Activated T-cell treated with anti-CD3 and anti-CD28 coated beads for 24 hours (primary cell): ENCODE results near the gene PALM.
"Not testable (repeated sequence)": the region's sequence is repeated elsewhere in the genome, so short reads cannot be mapped to it uniquely, and the experiment has no call there.

Source experiments
- DNase-seq: peaks from one replicate; pipeline ENCODE4 v3.0.0-alpha.2; 2020; ENCODE audit warnings: low read depth

PALM gene

GRCh38 chr19:704447-704741 lies 4.3 kb upstream of the PALM start:
- DNase-seq = no peak

DNA sequence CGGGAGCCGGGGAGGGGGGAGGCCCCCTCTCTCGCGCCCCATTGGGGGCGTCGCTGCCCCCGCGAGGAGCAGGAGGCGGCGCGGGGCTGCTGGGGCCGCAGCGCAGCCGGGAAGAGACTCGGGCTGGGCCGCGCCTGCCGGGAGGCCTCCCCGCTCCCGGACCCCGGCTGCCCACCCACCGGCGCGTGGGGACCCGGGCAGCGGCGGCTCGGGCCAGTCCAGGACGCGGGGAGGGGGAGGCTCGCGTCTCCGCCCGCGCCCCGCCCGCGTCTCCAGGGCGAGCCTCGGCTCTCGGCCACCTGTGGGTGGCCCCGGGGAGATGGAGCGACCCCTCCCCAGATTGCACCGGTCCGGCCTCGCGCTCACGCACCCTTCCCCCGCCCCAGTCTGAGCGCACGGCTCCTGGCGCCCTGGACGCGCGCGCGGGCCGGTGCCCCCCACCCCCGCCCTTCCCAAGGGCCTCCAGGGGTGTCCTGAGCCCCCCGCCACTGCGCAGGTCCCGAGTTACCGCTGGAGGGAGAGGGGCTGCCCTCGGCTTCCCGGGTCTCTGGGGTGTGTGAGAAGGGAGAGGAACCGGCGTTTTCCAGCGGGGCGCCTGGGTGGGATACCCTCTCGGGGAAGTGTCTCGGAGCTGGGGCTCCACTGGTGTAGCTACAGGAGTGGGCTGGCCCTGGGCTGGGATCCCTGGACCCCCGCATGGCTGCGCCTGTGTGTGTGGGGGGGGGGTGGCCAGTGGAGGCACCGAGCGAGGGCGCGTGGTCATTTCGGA lies 645 bp downstream of the PALM start:
- no peak for DNase-seq

DNA sequence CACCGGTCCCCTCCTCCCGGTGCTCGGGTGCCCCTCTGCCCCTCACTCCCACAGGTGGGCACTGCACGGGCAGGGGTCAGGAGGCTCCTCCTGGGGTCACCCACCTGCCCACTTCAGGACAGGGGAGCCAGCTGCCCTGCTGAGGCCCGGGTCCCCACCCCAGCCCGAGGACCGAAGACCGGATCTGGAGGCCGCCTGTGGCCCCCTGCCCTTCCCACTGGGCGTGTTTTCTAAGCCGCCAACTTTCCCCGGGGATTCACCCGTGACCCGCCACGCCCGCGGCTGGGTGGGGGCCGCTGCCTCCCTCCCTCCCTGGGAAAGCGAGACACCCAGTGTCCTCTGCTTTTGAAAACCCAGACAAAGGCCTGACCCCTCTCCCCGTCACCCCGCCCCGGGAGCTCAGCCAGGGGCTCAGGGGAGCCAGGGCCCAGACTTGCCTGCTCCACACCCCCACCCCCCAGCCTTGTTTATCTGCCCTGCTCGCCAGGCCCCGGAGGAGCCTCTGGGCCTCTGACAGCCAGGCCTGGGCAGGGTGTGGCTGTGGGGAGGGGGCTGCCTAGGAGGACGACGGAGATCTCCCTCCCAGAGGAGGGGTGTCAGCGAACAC lies 1.3 kb downstream of the PALM start:
- DNase-seq = no peak

GRCh38 chr19:710767-711166 lies 2.0 kb downstream of the PALM start:
- no peak for DNase-seq

GRCh38 chr19:711254-711653 lies 2.5 kb downstream of the PALM start:
- DNase-seq = no peak

DNA sequence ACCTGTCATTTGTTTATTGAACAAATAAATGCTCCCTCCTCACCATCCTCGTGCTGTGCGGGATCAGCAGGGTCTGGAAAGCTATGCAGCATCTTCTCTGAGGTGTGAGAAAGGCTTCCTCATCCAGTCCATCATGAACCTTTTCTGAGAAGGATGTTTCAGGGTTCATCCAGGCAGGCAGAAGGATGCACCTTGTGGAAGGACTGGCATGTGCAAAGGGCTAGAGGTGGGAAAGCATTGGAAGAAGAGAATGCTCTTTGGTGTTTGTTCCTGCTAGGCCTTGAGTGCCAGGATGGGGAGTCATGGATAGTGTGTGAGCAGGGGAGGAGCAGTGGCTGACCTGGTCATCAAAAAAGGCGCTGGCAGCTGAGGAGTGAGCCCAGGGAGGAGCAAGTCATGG lies 6.6 kb downstream of the PALM start:
- no peak for DNase-seq

- no peak for DNase-seq
Measured at GRCh38 chr19:718251-718951, 9.7 kb downstream of the PALM start.

DNA sequence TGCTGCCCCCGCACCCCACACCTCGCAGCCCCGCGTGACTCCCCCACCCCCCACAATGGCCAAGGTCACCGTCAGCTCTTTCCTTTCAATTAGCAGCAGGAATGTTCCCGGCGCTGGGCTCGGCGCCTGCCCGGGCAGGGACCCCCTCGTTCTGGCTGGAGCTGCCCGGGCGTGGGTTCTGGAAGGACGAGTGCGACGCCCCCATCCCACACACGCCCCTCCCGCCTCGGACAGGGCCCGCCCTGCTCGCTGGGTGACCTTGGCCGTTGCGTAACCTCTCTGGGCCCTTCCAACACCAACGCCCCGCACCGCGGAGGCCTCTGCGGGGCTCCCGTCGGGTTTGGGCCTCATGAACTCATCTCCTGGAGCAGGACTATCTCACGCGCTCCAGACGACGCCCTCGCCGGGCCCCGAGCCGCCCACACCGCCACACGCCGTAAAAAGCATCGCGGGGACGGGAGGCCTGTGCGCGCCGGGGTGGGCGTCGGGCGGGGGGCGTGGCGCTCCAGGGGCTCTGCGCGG lies 10.3 kb downstream of the PALM start:
- no peak for DNase-seq

DNA sequence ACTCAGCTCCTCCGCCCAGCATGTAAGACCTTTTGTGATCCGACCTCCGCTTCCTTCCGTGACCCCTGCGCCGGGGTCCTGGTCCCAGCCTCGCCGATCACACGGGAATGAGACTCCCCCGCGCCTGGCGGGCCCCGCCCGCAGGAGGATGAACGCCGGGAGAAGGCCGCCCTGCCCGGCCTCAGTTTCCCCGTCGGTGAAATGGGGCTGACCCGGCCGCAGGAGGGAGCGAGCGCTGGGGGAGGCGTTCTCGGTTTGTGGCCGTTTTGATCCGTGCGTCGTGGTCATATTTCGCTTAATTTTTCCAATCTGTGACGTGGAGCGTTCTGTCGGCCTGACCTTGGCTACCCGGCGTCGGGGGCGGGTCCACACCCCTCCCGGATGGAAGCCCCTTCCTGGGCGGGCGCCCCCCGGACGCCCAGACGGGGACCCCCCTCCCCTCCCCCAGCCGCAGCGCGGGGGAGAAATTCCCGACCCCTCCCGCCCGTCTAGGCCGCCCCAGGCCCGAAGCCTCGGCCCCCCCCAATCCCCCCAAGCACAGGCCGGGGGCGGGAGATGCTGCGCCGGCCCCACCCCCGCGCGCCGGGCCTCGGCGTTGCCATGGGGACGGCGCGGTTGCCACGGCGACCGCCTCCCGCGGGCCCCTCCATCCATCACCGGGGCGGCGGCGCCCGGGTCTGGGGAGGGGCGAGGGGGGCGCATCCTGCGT lies 11.1 kb downstream of the PALM start:
- no peak for DNase-seq

DNA sequence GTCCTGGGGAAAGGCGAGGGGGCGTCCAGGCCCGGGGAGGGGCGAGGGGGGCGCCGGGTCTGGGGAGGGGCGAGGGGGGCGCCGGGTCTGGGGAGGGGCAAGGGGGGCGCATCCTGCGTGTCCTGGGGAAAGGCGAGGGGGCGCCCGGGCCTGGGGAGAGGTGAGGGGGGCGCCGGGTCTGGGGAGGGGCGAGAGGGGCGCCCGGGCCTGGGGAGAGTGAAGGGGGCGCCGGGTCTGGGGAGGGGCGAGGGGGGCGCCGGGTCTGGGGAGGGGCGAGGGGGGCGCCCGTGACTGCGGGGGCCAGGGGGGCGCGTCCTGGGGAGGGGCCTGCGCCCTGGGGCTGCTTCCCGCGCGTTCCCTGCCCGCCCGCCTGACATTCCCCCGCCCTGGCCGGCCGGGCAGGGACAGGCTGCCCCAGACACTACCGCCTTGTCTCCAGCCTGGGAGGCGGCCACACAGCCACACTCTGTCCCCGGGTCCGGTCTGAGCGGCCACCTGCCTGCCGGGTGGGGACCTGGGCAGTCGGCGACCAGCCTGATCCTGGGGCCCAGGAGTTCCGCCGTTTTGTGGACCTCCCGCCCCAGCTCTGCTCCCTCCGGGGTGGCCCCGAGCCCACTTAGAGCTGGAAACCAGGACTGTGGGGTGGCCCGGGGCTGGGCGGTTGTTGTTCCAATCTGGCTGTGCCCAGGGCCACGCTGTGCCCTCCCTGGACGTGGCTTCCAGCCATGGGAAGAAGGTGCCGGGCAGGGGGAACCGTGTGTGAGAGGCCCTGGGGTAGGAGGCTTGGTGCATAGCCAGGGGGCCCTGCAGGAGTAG lies 11.8 kb downstream of the PALM start:
- no peak for DNase-seq

DNA sequence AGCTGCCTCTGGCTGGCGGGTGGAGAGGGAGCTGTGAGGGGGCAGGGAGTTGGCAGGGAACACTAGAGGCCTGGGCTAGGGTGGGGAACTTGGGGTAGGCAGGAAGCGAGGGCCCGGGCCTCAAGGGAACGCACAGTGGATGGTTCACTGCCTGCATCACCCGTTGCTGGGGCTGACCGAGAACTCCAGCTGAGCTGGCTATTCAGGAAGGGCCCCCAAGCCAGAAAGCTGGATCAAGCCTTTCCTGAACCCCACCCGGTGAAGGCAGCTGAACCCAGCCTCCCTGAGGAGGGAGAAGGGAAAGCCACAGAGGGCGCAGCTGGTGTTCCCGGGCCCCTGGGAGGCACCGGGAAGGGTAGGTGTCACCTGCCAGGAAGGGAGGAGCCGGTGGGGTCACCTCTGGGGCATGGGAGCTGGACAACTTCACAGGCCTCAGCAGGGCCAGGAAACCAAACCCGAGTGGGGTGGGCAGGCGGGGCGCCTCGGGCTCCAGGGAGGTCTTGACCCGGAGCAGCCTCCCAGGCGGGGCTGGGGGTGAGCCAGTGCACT lies 13.9 kb downstream of the PALM start:
- DNase-seq = no peak

DNA sequence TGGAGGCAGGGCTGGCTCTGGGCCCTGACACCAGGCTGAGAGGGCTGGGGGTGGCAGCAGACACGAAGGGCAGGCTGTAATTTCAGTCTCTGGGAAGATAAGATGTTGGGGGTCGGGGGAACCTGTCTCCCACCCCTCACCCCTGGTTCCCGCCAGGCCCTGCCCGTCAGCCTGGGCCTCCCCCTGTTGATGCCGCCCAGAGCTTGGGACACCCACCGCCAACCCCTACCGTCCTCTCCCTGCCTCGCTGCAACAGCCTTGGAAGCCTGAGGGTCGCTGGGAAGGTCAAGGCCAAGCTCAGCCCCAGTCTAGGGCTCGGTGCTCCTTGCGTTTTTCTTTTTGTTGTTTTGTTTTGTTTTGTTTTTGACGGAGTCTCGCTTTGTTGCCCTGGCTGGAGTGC lies 14.5 kb downstream of the PALM start:
- DNase-seq = no peak

- no peak for DNase-seq
Measured at GRCh38 chr19:723714-724113, 15.0 kb downstream of the PALM start.

DNA sequence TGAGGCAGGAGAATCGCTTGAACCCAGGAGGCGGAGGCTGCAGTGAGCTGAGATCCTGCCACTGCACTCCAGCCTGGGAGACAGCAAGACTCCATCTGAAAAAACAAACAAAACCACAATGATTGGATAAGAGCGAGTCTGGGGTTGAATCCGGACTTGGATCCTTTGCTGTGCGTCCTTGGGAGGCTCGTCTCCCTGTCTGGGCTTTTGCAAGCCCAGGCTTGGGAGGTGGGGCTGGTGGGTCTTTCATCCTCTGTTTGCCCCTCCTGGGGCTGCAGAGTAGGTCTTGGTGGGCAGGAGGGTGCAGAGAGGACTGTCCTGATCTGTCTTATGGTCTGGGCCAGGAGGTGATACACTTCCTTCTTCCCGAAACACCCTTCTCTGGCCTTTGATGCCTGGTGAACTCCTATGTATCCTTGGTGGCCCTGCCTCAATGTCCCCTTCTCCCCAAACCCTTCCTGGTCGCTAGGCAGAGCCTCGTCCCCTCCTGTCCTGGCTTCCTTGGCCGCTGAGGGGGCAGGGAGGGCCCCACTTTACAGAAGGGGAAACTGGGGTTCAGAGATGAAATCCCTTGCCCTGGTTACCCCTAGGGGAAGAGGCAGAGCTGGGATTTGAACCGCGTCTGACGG lies 16.8 kb downstream of the PALM start:
- DNase-seq = no peak

DNA sequence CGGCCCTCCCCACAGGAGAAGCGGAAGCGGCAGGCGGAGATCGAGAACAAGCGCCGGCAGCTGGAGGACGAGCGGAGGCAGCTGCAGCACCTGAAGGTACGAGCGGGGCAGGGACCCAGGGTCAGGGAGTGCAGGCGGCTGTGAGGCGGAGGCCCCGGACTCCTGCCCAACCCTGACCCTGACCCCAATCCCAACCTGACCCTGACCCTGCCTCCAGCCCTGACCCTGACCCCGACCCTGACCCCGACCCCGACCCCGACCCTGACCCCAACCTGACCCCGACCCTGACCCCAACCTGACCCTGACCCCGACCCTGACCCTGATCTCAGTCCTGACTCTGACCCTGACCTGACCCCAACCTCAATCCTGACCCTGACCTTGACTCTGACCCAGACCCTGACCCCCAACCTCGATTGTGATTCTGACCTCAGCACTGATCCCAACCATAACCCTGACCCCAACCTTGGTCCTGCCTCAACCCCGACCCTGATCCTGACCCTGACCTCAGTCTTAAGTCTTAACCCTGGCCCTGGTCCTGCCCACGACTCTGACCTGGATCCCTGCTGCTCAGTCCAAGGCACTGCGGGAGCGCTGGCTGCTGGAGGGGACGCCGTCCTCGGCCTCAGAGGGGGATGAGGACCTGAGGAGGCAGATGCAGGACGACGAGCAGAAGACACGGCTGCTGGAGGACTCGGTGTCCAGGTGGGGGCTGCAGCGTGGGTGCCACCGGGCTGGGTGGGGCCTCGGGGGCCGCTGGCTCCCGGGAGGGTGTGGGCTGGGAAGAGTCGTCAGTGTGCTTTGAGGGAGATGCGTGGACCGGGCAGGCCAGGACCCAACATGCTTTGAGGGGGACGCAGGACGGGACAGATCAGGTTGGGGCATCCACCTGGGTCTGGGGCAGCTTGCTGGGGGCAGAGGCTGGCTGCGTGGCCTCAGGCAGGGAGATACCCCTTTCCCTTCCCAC lies 18.5 kb downstream of the PALM start:
- DNase-seq = no peak

DNA sequence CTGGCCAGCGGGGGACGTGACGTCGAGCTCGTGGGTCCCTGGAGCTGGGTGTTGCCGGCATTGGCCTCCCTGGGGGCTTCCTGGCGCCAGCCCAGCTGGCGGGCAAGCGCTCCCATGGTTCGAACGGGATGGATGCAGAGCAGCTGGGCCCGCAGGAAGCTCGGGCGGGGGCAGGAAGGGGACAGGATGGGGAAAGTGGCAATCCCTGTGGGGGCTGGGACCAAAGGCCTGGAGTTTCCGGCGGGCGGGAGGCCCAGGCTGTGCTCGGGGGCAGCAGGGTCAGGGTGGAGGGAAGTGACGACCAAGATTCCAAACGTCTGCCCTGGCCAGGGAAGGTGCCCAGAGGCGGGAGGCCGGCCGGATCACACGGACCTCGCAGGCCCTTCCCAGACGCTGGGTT lies 19.3 kb downstream of the PALM start:
- DNase-seq = no peak

- not testable (repeated sequence) for DNase-seq
Measured at GRCh38 chr19:729564-729963, 20.8 kb downstream of the PALM start.

DNA sequence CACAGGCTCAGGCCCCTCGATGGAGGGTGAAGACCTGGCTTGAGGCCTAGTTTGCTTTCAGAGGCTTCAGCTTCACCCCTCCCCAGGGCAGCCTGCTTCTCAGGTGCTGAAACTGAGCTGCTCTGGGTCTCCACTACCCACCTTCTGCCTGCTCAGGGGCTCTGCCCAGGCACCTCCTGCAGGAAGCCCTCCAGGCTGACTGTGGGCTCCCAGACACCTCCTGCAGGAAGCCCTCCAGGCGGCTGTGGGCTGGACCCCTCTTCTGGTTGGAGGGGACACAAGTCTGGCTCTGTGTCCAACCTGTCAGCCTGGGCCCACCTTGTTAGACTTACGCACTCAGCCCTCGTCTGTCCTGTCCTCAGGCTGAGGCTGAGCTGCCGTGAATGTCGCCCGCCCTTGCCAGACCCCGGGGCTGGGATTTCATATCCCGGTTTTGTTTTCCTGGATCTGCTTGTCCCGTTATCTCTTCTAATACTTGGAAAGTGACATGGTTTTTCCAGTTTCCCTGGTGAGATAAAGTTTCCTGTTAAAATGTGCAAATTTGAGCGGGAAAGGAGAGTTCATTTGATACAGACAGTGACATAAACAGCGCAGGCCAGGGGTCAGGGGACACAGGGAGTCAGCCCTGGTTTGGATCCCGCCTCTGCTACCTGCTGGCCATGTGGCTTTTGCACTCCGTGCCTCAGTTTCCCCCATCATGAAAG lies 21.4 kb downstream of the PALM start:
- DNase-seq = no peak

DNA sequence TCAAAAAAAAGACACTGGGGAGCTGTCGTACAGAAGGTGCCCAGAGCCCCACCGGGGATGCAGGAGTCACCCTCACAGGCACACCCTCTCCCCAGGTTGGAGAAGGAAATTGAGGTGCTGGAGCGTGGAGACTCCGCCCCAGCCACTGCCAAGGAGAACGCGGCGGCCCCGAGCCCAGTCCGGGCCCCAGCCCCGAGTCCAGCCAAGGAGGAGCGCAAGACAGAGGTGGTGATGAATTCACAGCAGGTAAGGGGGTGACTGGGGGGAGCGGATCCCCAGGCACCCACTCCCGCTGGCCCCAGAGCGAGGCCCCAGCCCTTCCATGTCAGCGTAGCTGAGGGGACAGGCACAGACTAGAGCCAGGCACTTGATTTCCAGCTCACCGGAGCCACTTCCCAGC lies 22.3 kb downstream of the PALM start:
- no peak for DNase-seq
